ENCODE data around the gene MCEMP1.

Gene MCEMP1

GRCh38 chr19:7672522-7672921 lies 4.4 kb upstream of the MCEMP1 start:
- no peak for DNase-seq

- peak; percentile 63 for DNase-seq
These were observed 2.6 kb upstream of the MCEMP1 start for GRCh38 chr19:7674010-7675005.

- DNase-seq = no peak
These were observed 514 bp upstream of the MCEMP1 start for GRCh38 chr19:7676376-7676775.

DNA sequence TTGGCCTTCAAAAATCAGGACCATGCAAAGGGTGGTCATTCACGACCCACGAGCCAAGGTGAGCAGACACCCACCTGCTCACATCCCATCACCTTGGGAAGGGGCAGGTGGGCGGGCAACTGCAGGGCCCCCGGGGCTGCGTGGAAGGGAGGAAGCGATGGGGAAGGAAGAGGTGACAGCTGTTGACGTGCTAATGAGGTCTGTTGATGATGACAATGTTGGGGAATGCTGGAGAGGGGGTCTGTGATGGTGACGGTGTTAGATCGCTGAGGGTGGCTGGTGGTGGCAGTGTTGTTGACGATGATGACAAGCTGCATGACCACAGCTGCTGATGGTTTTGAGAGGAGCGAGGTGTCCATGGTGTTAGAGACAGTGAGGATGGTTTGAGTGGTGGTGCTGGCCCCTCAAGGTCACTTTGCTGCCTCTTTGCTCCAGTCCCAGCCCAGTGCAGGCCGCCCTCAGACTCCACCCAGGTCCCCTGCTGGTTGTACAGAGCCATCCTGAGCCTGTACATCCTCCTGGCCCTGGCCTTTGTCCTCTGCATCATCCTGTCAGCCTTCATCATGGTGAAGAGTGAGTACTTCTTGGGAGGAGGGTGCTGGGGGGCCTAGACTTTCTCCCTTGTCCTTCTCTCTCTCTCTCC lies 900 bp downstream of the MCEMP1 start:
- DNase-seq = no peak

- DNase-seq = no peak
These were observed 2.3 kb downstream of the MCEMP1 start for GRCh38 chr19:7678971-7679751.

DNA sequence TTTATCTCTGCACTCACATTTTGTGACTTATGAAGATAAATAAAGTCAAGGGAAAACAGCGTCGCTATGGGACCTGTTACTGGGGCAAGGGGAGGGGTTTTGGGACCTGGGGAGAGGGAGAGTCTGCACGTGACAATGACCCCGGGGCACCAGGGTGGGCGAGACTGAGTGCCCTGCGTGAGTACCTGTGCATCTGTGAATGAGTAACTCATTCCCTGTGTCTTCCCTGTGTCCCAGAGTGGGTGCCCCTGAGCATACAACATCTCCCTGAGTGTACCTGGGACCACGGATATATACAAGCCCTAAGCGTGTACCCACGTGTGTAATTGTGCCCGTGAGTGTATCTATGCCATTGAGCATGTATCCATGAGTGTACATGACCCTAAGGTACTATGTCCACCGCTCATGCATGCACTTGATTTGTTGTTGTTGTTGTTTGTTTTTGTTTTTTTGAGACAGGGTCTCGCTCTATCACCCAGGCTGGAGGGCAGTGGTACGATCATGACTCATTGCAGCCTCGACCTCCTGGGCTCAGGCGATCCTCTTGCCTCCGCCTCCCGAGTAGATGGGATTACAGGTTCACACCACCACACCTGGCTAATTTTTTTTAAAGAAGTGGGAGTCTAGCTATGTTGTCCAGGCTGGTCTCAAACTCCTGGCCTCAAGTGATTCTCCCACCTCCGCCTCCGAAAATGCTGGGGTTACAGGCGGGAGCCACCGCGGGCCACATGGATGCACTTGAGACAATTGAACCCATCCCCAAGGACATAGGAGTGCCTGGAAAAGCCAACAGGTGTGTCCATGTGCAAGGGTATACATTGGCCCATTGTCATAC lies 3.1 kb downstream of the MCEMP1 start:
- no peak for DNase-seq

GRCh38 chr19:7680606-7681339 lies 3.9 kb downstream of the MCEMP1 start, which contains the start of gene TRAPPC5:
Gene TRAPPC5 (plus strand): TSS chr19:7680833. CDS start chr19:7682254, 1,421 bp downstream.
- DNase-seq = peak; percentile 91

GRCh38 chr19:7681340-7682174 lies 4.7 kb downstream of the MCEMP1 start:
- DNase-seq = peak; percentile 85

DNA sequence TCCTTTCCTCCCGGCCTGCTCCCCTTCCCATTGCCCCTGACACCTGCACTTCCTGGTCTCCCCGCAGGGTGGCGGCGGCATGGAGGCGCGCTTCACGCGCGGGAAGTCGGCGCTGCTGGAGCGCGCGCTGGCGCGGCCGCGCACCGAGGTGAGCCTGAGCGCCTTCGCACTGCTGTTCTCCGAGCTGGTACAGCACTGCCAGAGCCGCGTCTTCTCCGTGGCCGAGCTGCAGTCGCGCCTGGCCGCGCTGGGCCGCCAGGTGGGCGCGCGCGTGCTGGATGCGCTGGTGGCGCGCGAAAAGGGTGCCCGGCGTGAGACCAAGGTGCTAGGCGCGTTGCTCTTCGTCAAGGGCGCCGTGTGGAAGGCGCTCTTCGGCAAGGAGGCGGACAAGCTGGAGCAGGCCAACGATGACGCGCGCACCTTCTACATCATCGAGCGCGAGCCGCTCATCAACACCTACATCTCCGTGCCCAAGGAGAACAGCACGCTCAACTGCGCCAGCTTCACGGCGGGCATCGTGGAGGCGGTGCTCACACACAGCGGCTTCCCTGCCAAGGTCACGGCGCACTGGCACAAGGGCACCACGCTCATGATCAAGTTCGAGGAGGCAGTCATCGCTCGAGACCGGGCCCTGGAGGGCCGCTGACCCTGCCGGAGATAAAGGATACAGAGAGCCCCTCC lies 5.4 kb downstream of the MCEMP1 start:
- DNase-seq = no peak

GRCh38 chr19:7685546-7686445 lies 8.9 kb downstream of the MCEMP1 start:
- DNase-seq = peak; percentile 72

DNA sequence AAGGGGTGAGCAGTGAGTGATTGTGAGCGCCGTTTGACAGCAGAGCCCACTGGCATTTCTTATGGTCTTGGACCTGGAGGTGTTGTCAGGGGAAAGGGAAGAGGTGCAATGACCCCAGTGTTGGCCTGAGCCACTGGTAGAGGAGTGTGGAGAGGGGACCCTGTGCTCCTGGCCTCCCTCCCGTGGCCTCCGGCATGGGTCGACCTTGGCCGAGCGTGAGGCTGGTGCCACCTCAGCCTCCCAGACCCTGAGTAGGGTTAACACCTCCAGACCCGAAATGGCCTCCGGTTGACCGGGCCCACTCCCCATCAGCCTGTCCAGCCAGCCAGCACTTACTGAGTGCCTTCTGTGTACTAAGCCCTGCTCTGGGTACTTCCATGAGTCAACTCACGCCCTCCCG lies 10.3 kb downstream of the MCEMP1 start:
- DNase-seq = no peak

GRCh38 chr19:7689165-7689564 lies 12.3 kb downstream of the MCEMP1 start:
- no peak for DNase-seq

DNA sequence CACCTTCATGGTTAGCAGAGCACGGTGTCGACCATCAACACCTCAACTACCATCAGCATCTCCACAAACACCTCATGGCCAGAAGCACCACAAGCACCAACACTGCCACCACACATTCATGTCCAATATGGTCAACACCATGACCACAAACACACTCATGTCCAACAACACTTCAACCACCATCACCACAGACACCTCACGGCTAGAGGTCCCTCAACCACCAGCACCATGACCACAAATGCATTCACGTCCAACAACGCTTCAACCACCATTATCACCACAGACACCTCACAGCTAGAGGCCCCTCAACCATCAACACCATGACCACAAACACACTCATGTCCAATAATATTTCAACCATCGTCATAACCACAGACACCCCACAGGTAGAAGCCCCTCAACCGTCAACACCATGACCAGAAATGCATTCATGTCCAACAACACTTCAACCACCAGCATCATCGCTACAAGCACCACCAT lies 13.9 kb downstream of the MCEMP1 start:
- DNase-seq = no peak

DNA sequence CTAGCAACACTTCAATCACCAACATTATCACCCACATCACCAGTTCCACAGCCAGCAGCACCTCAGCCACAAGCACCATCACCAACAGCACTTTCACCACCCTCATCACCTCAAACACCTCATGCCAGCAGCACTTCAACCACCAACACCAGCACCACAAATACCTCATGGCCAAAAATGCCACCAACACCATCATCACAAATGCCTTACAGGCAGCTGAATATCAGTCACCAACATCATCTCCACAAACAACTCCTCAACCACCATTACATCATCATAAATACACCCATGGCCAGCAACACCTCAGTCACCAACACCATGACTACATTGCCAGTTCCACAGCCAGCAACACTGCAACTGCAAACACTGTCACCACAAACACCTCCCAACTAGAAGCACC lies 14.6 kb downstream of the MCEMP1 start:
- no peak for DNase-seq

GRCh38 chr19:7692417-7693088 lies 15.7 kb downstream of the MCEMP1 start:
- DNase-seq = no peak

GRCh38 chr19:7694499-7694898 lies 17.6 kb downstream of the MCEMP1 start:
- DNase-seq = no peak

GRCh38 chr19:7697721-7698287 lies 20.9 kb downstream of the MCEMP1 start:
- DNase-seq = no peak

GRCh38 chr19:7698583-7698982 lies 21.7 kb downstream of the MCEMP1 start:
- DNase-seq = no peak

All from islet precursor cell (in vitro differentiated cells).